GM12892 (cell line): ENCODE measurements around the gene APBB1IP.

Experiments used
- POLR2AphosphoS5 ChIP-seq: IDR thresholded peaks from 2 replicates; pipeline ENCODE4 v1.6.1; 2011; ENCODE audit warnings: low read depth, low read length, control low read depth
- TAF1 ChIP-seq: IDR thresholded peaks from 2 replicates; pipeline ENCODE4 v1.6.1; 2011; ENCODE audit warnings: low read depth, mild to moderate bottlenecking, control low read depth, low read length, borderline replicate concordance

DNA sequence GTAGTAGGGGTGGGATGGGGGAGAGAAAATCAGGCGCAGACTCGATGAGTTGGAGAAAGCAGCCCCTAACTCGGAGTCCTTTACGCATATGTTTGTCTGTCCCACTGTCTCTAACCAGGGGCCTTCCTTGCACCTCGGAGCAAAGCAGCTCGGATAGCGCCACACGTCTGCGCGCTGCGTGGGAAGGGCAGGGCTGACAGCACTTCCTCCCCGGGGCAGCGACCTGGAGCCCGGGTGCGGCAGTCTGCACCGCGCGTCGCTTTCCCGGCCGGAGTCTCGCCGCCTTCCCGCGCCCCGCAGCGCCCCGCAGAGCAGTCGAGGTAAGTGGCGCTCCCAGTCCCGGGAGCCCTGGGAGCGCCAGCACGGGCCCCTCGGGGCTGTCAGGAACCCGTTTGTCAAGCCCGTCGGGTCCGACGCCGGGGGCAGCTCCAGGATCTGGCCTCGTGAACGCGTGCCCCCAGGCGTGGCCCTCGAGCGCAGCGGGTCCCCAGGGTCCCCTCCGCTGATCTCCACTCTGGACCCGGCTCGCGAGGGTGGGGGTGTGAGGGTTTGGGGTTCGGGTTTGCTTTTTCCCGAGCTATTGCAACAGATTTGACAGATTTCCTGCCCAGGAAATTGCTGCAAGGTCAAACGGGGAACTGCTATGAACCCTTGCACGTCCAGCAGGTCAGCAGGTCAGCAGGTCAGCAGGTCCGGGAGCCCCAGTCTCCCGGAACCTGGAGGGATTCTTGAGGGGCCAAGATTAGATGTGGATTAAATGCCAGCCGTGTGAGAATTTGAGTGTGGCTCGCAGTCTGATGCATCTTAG lies 597 bp downstream of the APBB1IP start:
- TF ChIP-seq POLR2AphosphoS5 (no peak), TAF1 (no peak)
